ENCODE data around the gene RAPSN.

The RAPSN gene

DNA sequence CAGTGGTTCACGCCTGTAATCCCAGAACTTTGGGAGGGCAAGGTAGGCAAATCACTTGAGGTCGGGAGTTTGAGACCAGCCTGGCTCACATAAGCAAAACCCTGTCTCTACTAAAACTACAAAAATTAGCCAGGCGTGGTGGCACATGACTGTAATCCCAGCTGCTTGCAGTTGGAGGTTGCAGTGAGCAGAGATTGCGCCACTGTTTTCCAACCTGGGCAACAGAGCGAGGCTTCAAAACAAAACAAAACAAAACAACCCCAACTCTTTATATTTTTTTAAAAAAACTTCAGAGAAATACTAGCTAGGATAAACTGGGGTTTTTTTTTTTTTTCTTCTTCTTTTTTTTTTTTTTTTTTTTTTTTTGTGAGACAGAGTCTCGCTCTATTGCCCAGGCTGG, 31.8 kb upstream of the RAPSN start:
- TF ChIP-seq, protein P1, sequence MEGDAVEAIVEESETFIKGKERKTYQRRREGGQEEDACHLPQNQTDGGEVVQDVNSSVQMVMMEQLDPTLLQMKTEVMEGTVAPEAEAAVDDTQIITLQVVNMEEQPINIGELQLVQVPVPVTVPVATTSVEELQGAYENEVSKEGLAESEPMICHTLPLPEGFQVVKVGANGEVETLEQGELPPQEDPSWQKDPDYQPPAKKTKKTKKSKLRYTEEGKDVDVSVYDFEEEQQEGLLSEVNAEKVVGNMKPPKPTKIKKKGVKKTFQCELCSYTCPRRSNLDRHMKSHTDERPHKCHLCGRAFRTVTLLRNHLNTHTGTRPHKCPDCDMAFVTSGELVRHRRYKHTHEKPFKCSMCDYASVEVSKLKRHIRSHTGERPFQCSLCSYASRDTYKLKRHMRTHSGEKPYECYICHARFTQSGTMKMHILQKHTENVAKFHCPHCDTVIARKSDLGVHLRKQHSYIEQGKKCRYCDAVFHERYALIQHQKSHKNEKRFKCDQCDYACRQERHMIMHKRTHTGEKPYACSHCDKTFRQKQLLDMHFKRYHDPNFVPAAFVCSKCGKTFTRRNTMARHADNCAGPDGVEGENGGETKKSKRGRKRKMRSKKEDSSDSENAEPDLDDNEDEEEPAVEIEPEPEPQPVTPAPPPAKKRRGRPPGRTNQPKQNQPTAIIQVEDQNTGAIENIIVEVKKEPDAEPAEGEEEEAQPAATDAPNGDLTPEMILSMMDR (IDR thresholded peaks at IDR 0.05; ENCODE audit: insufficient read depth, low read length, poor library complexity, severe bottlenecking), result no peak
- Histone ChIP-seq H3K36me3 (ENCODE audit: control insufficient read depth, insufficient read depth, low read length) (peaks cover 27% of the 10 kb centered on the region), H3K4me3 (replicated peaks; ENCODE audit: low read depth, low read length) (no peak overlapping the region), H3K27me3 (replicated peaks; ENCODE audit: control insufficient read depth, insufficient read depth, low read length) (no peaks in the 10 kb centered on the region)
- DNase-seq (ENCODE audit: extremely low read depth, insufficient read length), result no peak

DNA sequence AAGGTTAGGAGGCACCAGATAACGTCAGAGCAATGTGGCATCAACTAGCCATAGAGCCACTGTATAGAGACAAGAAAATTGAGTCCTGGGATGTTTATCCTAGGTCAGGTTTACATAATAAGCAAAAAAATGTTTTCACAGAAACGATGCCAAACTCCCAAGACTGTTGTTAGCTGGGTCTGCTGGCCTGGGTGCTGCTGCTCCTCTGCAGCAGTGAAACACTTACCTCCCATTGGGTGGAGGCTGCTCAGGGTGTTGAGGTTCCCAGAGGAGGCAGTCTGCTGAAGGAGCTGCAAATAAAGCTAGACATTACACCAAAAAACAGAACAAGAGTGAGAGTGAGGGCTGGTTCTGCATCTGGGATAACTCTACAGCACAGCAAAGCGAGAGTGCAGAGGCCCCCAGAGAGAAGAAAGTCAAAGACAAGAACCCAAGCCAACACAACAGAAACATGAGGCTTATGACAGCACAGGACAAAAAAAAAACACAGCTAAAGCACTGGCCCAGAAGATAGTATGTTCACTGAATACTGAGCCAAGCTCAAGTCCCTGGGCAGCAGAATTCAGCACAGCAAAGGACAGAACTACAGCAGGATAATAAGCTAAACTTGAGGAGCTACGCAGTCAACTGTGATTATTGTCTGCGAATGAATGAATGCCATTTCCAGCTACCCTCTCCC, 29.9 kb upstream of the RAPSN start:
- Histone ChIP-seq H3K27me3 (replicated peaks; ENCODE audit: control insufficient read depth, insufficient read depth, low read length) (no peaks in the 10 kb centered on the region), H3K4me3 (replicated peaks; ENCODE audit: low read depth, low read length) (no peak overlapping the region), H3K36me3 (ENCODE audit: control insufficient read depth, insufficient read depth, low read length) (peaks cover 28% of the 10 kb centered on the region)
- TF ChIP-seq, protein P1 (IDR thresholded peaks at IDR 0.05; ENCODE audit: insufficient read depth, low read length, poor library complexity, severe bottlenecking), result no peak
- DNase-seq (ENCODE audit: extremely low read depth, insufficient read length), result no peak

DNA sequence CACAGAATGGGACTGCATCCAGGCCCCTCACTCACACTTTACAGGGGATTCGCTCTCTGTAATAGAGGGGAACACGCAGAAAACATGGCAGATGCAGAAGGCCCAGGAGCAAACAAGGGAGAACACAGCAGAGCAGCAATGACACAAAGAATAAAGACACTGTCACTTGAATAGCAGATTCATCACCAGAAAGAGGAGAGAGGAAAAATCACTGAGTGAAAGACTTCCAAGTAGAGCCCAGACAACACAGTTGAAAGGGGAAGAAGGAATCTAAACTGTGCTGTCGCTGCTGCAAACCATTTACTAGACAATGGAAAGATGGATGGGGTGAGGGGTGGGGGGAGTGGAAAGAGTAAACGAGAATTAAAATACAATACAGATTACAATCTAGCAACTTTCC, 28.8 kb upstream of the RAPSN start:
- no peak for DNase-seq (ENCODE audit: extremely low read depth, insufficient read length)
- peaks cover 29% of the 10 kb centered on the region for H3K36me3 ChIP-seq (ENCODE audit: control insufficient read depth, insufficient read depth, low read length)
- TF ChIP-seq, protein P1 (IDR thresholded peaks at IDR 0.05; ENCODE audit: insufficient read depth, low read length, poor library complexity, severe bottlenecking), result no peak
- no peaks in the 10 kb centered on the region for H3K27me3 ChIP-seq (replicated peaks; ENCODE audit: control insufficient read depth, insufficient read depth, low read length)
- no peak overlapping the region for H3K4me3 ChIP-seq (replicated peaks; ENCODE audit: low read depth, low read length)

DNA sequence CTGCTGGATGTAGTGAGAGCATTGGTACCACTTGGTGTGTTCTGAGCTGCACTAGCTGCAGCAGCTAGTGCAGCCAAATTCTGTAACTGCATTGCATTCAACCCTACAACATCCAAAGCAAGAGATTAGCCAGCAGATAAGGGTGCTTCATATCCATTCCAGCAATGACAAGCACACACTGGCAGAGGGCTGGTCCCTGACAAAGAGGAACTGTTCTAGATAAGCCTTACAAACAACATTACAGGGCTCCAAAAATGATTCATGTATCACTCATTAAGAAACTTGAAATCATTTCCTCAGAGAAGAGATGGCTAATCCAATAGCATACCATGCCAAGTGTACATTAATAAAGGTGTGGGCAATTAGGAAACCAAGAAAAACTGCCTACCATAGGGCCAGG, 28.4 kb upstream of the RAPSN start:
- Histone ChIP-seq H3K27me3 (replicated peaks; ENCODE audit: control insufficient read depth, insufficient read depth, low read length) (no peaks in the 10 kb centered on the region), H3K4me3 (replicated peaks; ENCODE audit: low read depth, low read length) (no peak overlapping the region), H3K36me3 (ENCODE audit: control insufficient read depth, insufficient read depth, low read length) (peaks cover 27% of the 10 kb centered on the region)
- TF ChIP-seq, protein P1 (IDR thresholded peaks at IDR 0.05; ENCODE audit: insufficient read depth, low read length, poor library complexity, severe bottlenecking), result no peak
- DNase-seq (ENCODE audit: extremely low read depth, insufficient read length), result no peak

DNA sequence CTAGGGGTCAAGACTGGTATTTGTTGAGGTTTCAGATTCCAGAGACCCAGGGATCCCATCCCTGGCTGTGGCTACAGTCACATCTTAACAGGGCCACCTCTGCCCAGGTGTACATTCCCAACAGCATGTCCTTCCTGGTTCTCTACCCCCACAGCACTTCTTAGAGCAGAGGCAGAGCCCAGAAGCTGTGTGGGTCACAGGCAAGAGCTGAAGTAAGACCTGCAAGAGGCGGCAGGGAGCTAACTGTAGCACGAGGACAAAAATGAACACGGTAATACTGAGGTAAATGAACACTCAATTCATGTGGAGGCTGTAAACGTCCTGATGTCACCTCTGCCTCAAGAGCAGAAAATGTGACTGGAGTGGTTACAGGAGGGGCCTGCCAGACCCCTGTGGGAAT, 21.7 kb upstream of the RAPSN start:
- Histone ChIP-seq H3K36me3 (ENCODE audit: control insufficient read depth, insufficient read depth, low read length) (peaks cover 26% of the 10 kb centered on the region), H3K4me3 (replicated peaks; ENCODE audit: low read depth, low read length) (no peak overlapping the region), H3K27me3 (replicated peaks; ENCODE audit: control insufficient read depth, insufficient read depth, low read length) (no peaks in the 10 kb centered on the region)
- TF ChIP-seq, protein P1 (IDR thresholded peaks at IDR 0.05; ENCODE audit: insufficient read depth, low read length, poor library complexity, severe bottlenecking), result no peak
- no peak for DNase-seq (ENCODE audit: extremely low read depth, insufficient read length)

All from GM06990 (cell line).